ENCODE measurements around the gene RPL32.

- TF ChIP-seq CTCF (IDR thresholded peaks at IDR 0.05) (no peak), POLR2A (IDR thresholded peaks at IDR 0.05) (no peak), EP300 (IDR thresholded peaks at IDR 0.05) (no peak), POLR2AphosphoS5 (IDR thresholded peaks at IDR 0.05) (no peak)
Measured at GRCh38 chr3:12818773-12819172, 22.6 kb downstream of the RPL32 start.

Data from stomach (tissue), 4 donors.